Fibroblast of skin of right quadriceps (primary cell): ENCODE measurements around the gene LDLR.
"Not testable (repeated sequence)": the region's sequence is repeated elsewhere in the genome, so short reads cannot be mapped to it uniquely, and the experiment has no call there.

Source experiments
- DNase-seq: peaks from one replicate; pipeline ENCODE4 v3.0.0-alpha.2; 2013

The LDLR gene

GRCh38 chr19:11142528-11143171 is 53.4 kb downstream of the LDLR start:
- DNase-seq, result peak; percentile 94

- no peak for DNase-seq
Measured at GRCh38 chr19:11145536-11145924, 56.3 kb downstream of the LDLR start.

- DNase-seq, result no peak
Measured at GRCh38 chr19:11148001-11148400, 58.7 kb downstream of the LDLR start.

GRCh38 chr19:11151181-11151580 is 61.9 kb downstream of the LDLR start:
- DNase-seq, result no peak

- no peak for DNase-seq
Measured at GRCh38 chr19:11152318-11153062, 63.2 kb downstream of the LDLR start.

GRCh38 chr19:11154683-11155047 is 65.4 kb downstream of the LDLR start:
- no peak for DNase-seq

GRCh38 chr19:11155373-11156120 is 66.3 kb downstream of the LDLR start, which contains the start of gene SPC24:
SPC24 (minus strand) TSS chr19:11155782; CDS start chr19:11155776, 6 bp downstream.
- peak; percentile 99 for DNase-seq

GRCh38 chr19:11159598-11160439 is 70.6 kb downstream of the LDLR start:
- no peak for DNase-seq

- not testable (repeated sequence) for DNase-seq
Measured at GRCh38 chr19:11160440-11160768, 71.1 kb downstream of the LDLR start.

- no peak for DNase-seq
Measured at GRCh38 chr19:11164296-11164695, 75.0 kb downstream of the LDLR start.

GRCh38 chr19:11164879-11165406 is 75.7 kb downstream of the LDLR start:
- peak; percentile 73 for DNase-seq

- DNase-seq, result no peak
Measured at GRCh38 chr19:11165486-11166030, 76.3 kb downstream of the LDLR start.

- no peak for DNase-seq
Measured at GRCh38 chr19:11166281-11167142, 77.2 kb downstream of the LDLR start.

GRCh38 chr19:11168568-11168967 is 79.3 kb downstream of the LDLR start:
- peak; percentile 85 for DNase-seq

GRCh38 chr19:11169896-11170678 is 80.8 kb downstream of the LDLR start:
- DNase-seq, result no peak

- no peak for DNase-seq
Measured at GRCh38 chr19:11171144-11171543, 81.9 kb downstream of the LDLR start.

GRCh38 chr19:11172576-11172975 is 83.3 kb downstream of the LDLR start:
- no peak for DNase-seq

- DNase-seq, result no peak
Measured at GRCh38 chr19:11173516-11174155, 84.4 kb downstream of the LDLR start.

GRCh38 chr19:11174336-11174735 is 85.1 kb downstream of the LDLR start:
- DNase-seq, result no peak

GRCh38 chr19:11175920-11176319 is 86.7 kb downstream of the LDLR start:
- no peak for DNase-seq
